ENCODE data around the gene RASA3. TPM values are rescaled to one million over a fixed set of nuclear protein-coding genes. Genes with fewer than 3 reads are reported as not detected.

Gene RASA3
- total RNA-seq, 1 experiment from 2014 or later: 18.6 TPM

DNA sequence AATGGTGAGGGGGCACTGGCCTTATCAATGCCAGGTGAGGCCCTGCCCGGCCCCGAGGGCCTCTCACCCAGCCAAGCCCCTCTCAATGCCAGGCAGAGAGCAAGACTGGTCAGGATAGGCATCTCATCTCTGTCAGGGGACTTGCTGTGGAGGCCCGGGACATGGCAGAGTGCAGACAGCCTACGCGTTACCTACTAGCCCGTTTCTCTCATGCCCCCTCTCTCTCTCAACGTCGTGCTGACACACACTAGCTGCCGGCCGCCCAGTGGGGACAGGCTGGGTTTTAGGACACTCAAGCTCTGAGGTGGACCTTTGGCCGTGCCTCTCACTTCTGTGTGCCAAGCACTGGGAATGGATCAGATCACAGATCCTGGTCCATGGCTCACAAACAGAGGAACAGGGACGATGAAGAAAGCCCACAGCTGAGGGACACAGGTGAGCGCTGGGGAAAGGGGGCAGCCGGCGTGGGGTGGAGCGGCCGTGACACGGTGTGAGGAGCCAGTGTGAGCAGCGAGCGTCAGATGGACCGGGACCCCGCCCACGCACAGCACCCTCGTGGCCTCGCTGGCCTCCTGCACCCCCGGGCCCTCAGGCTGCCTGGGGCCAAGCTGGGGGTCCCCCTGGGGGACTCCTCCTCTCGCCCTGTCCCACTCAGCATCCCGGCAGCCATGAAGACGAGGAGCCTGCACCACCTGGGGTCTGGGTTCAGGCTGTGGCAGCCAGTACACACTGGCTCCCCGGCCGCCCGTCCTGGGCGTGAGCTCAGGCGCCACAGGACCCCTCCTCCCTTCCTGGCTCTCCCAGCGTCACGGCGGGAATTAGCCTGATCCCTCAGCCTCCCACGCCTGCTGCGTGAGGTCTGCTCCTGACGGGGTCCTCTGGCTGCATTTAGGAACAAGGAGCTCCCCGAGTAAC is 81.6 kb downstream of the RASA3 start:
- TF ChIP-seq JUND (IDR thresholded peaks at IDR 0.05) (no peak), TCF7L2 (IDR thresholded peaks at IDR 0.05; ENCODE audit: borderline replicate concordance, extremely low read depth, insufficient read depth, insufficient read length) (no peak), ZFX (IDR thresholded peaks at IDR 0.05) (no peak), POLR2AphosphoS5 (IDR thresholded peaks at IDR 0.05; ENCODE audit: low read depth, low read length) (no peak), POLR2A (IDR thresholded peaks at IDR 0.05; ENCODE audit: borderline replicate concordance, extremely low read depth, insufficient read depth, insufficient read length) (no peak), RAD21 (IDR thresholded peaks at IDR 0.05; ENCODE audit: low read depth) (no peak), MAX (IDR thresholded peaks at IDR 0.05) (no peak), ZNF274 (IDR thresholded peaks at IDR 0.05; ENCODE audit: low read depth, low read length) (no peak)
- TF ChIP-seq, protein P1, sequence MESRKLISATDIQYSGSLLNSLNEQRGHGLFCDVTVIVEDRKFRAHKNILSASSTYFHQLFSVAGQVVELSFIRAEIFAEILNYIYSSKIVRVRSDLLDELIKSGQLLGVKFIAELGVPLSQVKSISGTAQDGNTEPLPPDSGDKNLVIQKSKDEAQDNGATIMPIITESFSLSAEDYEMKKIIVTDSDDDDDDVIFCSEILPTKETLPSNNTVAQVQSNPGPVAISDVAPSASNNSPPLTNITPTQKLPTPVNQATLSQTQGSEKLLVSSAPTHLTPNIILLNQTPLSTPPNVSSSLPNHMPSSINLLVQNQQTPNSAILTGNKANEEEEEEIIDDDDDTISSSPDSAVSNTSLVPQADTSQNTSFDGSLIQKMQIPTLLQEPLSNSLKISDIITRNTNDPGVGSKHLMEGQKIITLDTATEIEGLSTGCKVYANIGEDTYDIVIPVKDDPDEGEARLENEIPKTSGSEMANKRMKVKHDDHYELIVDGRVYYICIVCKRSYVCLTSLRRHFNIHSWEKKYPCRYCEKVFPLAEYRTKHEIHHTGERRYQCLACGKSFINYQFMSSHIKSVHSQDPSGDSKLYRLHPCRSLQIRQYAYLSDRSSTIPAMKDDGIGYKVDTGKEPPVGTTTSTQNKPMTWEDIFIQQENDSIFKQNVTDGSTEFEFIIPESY (IDR thresholded peaks at IDR 0.05; ENCODE audit: extremely low read depth, insufficient replicate concordance, low read length): no peak
- H4K20me1 ChIP-seq (ENCODE audit: insufficient read depth): no peaks in the 10 kb centered on the region
- DNase-seq (ENCODE audit: low read depth, low spot score) (no peak), ATAC-seq (no peak)
- no peaks in the 10 kb centered on the region for H3K4me1 ChIP-seq (ENCODE audit: control insufficient read depth in 1 of 2, insufficient read depth in 2 of 2, low read length in 2 of 2)
- RAD21 ChIA-PET (ENCODE audit: low non-redundant PET in 1 of 2, low total read pairs in 2 of 2, uncharacterized antibody in 2 of 2, unreplicated experiment in 2 of 2): no interaction called here
- BruUV-seq (replicated peaks): no TSS peak
- peaks cover 3% of the 10 kb centered on the region; the same call in 1 of the 2 replicates for H3K79me2 ChIP-seq (ENCODE audit: insufficient read depth, low read length)
- no peak overlapping the region for H3K4me2 ChIP-seq (ENCODE audit: low read length)
- H3K36me3 ChIP-seq (ENCODE audit: control insufficient read depth in 1 of 2, insufficient read depth in 2 of 2, low read length in 2 of 2): no peaks in the 10 kb centered on the region
- intact Hi-C loops (cut with micrococcal nuclease): no loop called here
- CTCF ChIA-PET: no interaction called here
- H3K27me3 ChIP-seq (ENCODE audit: insufficient read depth, low read length): no peaks in the 10 kb centered on the region
- no peaks in the 10 kb centered on the region for H3K9me2 ChIP-seq (ENCODE audit: insufficient read depth)
- POLR2A ChIA-PET: no interaction called here
- no peak overlapping the region for H3K9ac ChIP-seq (ENCODE audit: low read length)
- H2AFZ ChIP-seq (ENCODE audit: low read depth, low read length, poor library complexity, severe bottlenecking): no peak overlapping the region
- no peak overlapping the region for H3K27ac ChIP-seq (ENCODE audit: low read depth, low read length)
- no peak overlapping the region for H3K4me3 ChIP-seq (replicated peaks in 1 of 2; ENCODE audit: low read depth in 1 of 2, low read length in 2 of 2)
- no peaks in the 10 kb centered on the region for H3K9me3 ChIP-seq (ENCODE audit: control insufficient read depth in 1 of 2, insufficient read depth in 1 of 2, low read depth in 1 of 2, low read length in 2 of 2)

Data from HCT116 (cell line).